Liver (tissue), 9 donors: ENCODE measurements around the gene EIF3K. TPM values are rescaled to one million over a fixed set of nuclear protein-coding genes. Genes with fewer than 3 reads are reported as not detected.

ENCODE experiments used
- DNase-seq: peaks from one replicate; pipeline ENCODE4 v3.0.0-alpha.2; 2017; ENCODE audit warnings: low spot score
- H3K27ac ChIP-seq, 2 donors: one replicate each; pipeline ENCODE4 v1.7.0; 2013; ENCODE audit warnings: inconsistent platforms in 2 of 2, low read length in 2 of 2, control low read depth in 1 of 2, low read depth in 1 of 2, mild to moderate bottlenecking in 1 of 2
- H3K27me3 ChIP-seq, 4 donors: one replicate each; pipeline versions ENCODE4 v1.6.1 to v1.7.0; 2013; ENCODE audit warnings: low read length in 3 of 4, inconsistent platforms in 1 of 4, mild to moderate bottlenecking in 1 of 4, moderate library complexity in 1 of 4; ENCODE audit not compliant: control insufficient read depth in 4 of 4, insufficient read depth in 4 of 4
- H3K36me3 ChIP-seq, 4 donors: one replicate each; pipeline versions ENCODE4 v1.6.1 to v1.7.0; 2013; ENCODE audit warnings: low read length in 3 of 4, mild to moderate bottlenecking in 3 of 4, low read depth in 1 of 4, moderate library complexity in 1 of 4; ENCODE audit not compliant: control insufficient read depth in 4 of 4, insufficient read depth in 3 of 4
- H3K4me1 ChIP-seq, 4 donors: one replicate each; pipeline versions ENCODE4 v1.6.1 to v1.7.0; 2013; ENCODE audit warnings: low read length in 3 of 4, mild to moderate bottlenecking in 3 of 4, moderate library complexity in 1 of 4; ENCODE audit not compliant: control insufficient read depth in 4 of 4, insufficient read depth in 4 of 4
- H3K4me3 ChIP-seq, 3 donors: one replicate each; pipeline versions ENCODE4 v1.6.1 to v1.7.0; 2013; ENCODE audit warnings: low read length in 3 of 3, control low read depth in 1 of 3, low read depth in 1 of 3, mild to moderate bottlenecking in 1 of 3
- H3K9ac ChIP-seq, 2 donors: one replicate each; pipeline ENCODE4 v1.7.0; 2013; ENCODE audit warnings: low read length in 2 of 2, mild to moderate bottlenecking in 2 of 2, moderate library complexity in 2 of 2, control low read depth in 1 of 2, low read depth in 1 of 2
- H3K9me3 ChIP-seq, 4 donors: one replicate each; pipeline versions ENCODE4 v1.6.1 to v1.7.0; 2013; ENCODE audit warnings: low read length in 3 of 4; ENCODE audit not compliant: control insufficient read depth in 4 of 4
- FOXA1 ChIP-seq: IDR thresholded peaks from 2 replicates; pipeline ENCODE4 v1.6.1; 2016; ENCODE audit warnings: antibody characterized with exemption
- FOXA2 ChIP-seq: IDR thresholded peaks from 2 replicates; pipeline ENCODE4 v1.6.1; 2016; ENCODE audit warnings: antibody characterized with exemption
- GABPA ChIP-seq, 2 donors: IDR thresholded peaks in 1 of 2; conservative IDR thresholded peaks in 1 of 2; 2 replicates each; pipeline ENCODE4 v1.6.1; 2016; ENCODE audit warnings: antibody characterized with exemption in 2 of 2, mild to moderate bottlenecking in 1 of 2, moderate library complexity in 1 of 2
- MAX ChIP-seq: IDR thresholded peaks from 2 replicates; pipeline ENCODE4 v1.6.1; 2016; ENCODE audit warnings: antibody characterized with exemption
- NR2F2 ChIP-seq: IDR thresholded peaks from 2 replicates; pipeline ENCODE4 v1.6.1; 2016; ENCODE audit warnings: antibody characterized with exemption
- RAD21 ChIP-seq, 2 donors: IDR thresholded peaks; 2 replicates each; pipeline ENCODE4 v1.6.1; 2016; ENCODE audit warnings: antibody characterized with exemption in 2 of 2, mild to moderate bottlenecking in 2 of 2
- SP1 ChIP-seq: IDR thresholded peaks from 2 replicates; pipeline ENCODE4 v1.6.1; 2018; ENCODE audit warnings: antibody characterized with exemption, mild to moderate bottlenecking
- TAF1 ChIP-seq: conservative IDR thresholded peaks from 2 replicates; pipeline ENCODE4 v1.6.1; 2016; ENCODE audit warnings: antibody characterized with exemption, mild to moderate bottlenecking
- YY1 ChIP-seq: IDR thresholded peaks from 2 replicates; pipeline ENCODE4 v1.6.1; 2016; ENCODE audit warnings: antibody characterized with exemption, mild to moderate bottlenecking
- ZBTB33 ChIP-seq: IDR thresholded peaks from 2 replicates; pipeline ENCODE4 v1.6.1; 2016; ENCODE audit warnings: antibody characterized with exemption
- WGBS: extraction: QIAGEN DNeasy Blood & Tissue Kit; methylation state at CpG from one replicate; pipeline ENCODE4 v1.1.7; 2013; 5-methylcytosine and 5-hydroxymethylcytosine counted together
- polyA plus RNA-seq, 2 donors: library from polyadenylated mRNA; stranded (reverse) in 1 of 2; unstranded in 1 of 2; fragments of 200-250 nt in 1 of 2; fragments of >200 nt in 1 of 2; fragmentation: Nextera tagmentation in 1 of 2; extraction: Ambion mirVana in 1 of 2; gene quantifications; one replicate each; pipeline versions ENCODE4 v1.2.1 to v1.2.3, GENCODE V29; 2013 to 2015
- total RNA-seq, 2 donors: library from RNA; depleted of rRNA; stranded (reverse); fragments of >200 nt; gene quantifications; one replicate each; pipeline ENCODE4 v1.2.3, GENCODE V29; 2014
- TF ChIP-seq, protein P1 (sequence below): IDR thresholded peaks from 2 replicates; pipeline ENCODE4 v1.6.1; 2016; ENCODE audit warnings: antibody characterized with exemption, mild to moderate bottlenecking
- TF ChIP-seq, protein P2 (sequence below): fragments of 150-350 bp; IDR thresholded peaks from 2 replicates; pipeline ENCODE4 v1.5.1; 2017; ENCODE audit warnings: improper control_type of control experiment, low read depth, low read length; ENCODE audit not compliant: missing input control
- TF ChIP-seq, protein P3 (sequence below): IDR thresholded peaks from 2 replicates; pipeline ENCODE4 v1.6.1; 2016; ENCODE audit warnings: antibody characterized with exemption
- donor health status: healthy.
- donor health status: healthy.
- donor health status: healthy.
- donor health status: healthy.
- donor health status: healthy.

EIF3K gene
- total and polyA plus RNA-seq, 4 donors: 118 to 240 (median 151) TPM

DNA sequence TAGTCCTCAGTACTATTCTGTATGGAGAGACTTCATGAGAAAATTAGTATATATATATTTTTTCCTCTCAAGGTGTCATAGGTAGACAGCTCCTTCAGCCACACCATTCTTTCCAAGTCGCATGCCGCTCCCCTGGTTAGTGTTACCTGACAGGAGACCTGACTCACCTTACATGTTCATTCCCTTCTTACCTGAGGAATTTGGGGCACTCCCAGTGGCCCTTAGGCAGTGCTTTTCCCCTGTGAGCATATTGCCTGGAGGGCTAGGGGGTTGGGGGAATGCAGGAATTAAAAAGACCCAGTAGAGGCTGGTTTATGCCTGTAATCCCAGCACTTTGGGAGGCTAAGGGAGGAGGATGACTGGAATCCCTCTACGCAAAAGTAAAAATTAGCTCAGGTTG is 19.5 kb downstream of the EIF3K start:
- no peaks in the 10 kb centered on the region for H3K9me3 ChIP-seq
- H3K4me3 ChIP-seq: no peak overlapping the region
- no peaks in the 10 kb centered on the region for H3K27me3 ChIP-seq
- TF ChIP-seq SP1 (no peak), MAX (no peak), GABPA (IDR thresholded peaks at IDR 0.05 in 1 of 2, conservative IDR thresholded peaks at IDR 0.05 in 1 of 2) (no peak)
- TF ChIP-seq, protein P1, sequence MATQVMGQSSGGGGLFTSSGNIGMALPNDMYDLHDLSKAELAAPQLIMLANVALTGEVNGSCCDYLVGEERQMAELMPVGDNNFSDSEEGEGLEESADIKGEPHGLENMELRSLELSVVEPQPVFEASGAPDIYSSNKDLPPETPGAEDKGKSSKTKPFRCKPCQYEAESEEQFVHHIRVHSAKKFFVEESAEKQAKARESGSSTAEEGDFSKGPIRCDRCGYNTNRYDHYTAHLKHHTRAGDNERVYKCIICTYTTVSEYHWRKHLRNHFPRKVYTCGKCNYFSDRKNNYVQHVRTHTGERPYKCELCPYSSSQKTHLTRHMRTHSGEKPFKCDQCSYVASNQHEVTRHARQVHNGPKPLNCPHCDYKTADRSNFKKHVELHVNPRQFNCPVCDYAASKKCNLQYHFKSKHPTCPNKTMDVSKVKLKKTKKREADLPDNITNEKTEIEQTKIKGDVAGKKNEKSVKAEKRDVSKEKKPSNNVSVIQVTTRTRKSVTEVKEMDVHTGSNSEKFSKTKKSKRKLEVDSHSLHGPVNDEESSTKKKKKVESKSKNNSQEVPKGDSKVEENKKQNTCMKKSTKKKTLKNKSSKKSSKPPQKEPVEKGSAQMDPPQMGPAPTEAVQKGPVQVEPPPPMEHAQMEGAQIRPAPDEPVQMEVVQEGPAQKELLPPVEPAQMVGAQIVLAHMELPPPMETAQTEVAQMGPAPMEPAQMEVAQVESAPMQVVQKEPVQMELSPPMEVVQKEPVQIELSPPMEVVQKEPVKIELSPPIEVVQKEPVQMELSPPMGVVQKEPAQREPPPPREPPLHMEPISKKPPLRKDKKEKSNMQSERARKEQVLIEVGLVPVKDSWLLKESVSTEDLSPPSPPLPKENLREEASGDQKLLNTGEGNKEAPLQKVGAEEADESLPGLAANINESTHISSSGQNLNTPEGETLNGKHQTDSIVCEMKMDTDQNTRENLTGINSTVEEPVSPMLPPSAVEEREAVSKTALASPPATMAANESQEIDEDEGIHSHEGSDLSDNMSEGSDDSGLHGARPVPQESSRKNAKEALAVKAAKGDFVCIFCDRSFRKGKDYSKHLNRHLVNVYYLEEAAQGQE: no peak
- H3K36me3 ChIP-seq: peaks cover 3 to 7% (median 4%) of the 10 kb centered on the region in 4 donors
- DNase-seq: no peak
- H3K9ac ChIP-seq: no peak overlapping the region
- over 99% methylated on average over 3 of the region's 3 CpGs for WGBS
- H3K27ac ChIP-seq: no peak overlapping the region
- H3K4me1 ChIP-seq: peaks cover 0 to 6% (median 0%) of the 10 kb centered on the region in 4 donors

- Histone ChIP-seq H3K4me3 (no peak overlapping the region), H3K4me1 (peaks cover 0 to 6% (median 0%) of the 10 kb centered on the region in 4 donors), H3K27me3 (no peaks in the 10 kb centered on the region), H3K9me3 (no peaks in the 10 kb centered on the region), H3K9ac (no peak overlapping the region), H3K27ac (no peak overlapping the region), H3K36me3 (peaks cover 3 to 7% (median 4%) of the 10 kb centered on the region in 4 donors)
- DNase-seq: no peak
- WGBS: 89% methylated on average over 2 of the region's 2 CpGs
- TF ChIP-seq YY1 (no peak), RAD21 (IDR thresholded peaks at IDR 0.05) (no peak), FOXA1 (no peak), TAF1 (no peak), NR2F2 (no peak), ZBTB33 (no peak), SP1 (no peak), MAX (no peak), GABPA (IDR thresholded peaks at IDR 0.05 in 1 of 2, conservative IDR thresholded peaks at IDR 0.05 in 1 of 2) (no peak), FOXA2 (no peak)
- TF ChIP-seq, protein P1: no peak
- TF ChIP-seq, protein P2, sequence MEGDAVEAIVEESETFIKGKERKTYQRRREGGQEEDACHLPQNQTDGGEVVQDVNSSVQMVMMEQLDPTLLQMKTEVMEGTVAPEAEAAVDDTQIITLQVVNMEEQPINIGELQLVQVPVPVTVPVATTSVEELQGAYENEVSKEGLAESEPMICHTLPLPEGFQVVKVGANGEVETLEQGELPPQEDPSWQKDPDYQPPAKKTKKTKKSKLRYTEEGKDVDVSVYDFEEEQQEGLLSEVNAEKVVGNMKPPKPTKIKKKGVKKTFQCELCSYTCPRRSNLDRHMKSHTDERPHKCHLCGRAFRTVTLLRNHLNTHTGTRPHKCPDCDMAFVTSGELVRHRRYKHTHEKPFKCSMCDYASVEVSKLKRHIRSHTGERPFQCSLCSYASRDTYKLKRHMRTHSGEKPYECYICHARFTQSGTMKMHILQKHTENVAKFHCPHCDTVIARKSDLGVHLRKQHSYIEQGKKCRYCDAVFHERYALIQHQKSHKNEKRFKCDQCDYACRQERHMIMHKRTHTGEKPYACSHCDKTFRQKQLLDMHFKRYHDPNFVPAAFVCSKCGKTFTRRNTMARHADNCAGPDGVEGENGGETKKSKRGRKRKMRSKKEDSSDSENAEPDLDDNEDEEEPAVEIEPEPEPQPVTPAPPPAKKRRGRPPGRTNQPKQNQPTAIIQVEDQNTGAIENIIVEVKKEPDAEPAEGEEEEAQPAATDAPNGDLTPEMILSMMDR: no peak
- TF ChIP-seq, protein P3, sequence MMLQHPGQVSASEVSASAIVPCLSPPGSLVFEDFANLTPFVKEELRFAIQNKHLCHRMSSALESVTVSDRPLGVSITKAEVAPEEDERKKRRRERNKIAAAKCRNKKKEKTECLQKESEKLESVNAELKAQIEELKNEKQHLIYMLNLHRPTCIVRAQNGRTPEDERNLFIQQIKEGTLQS: no peak
Measured at GRCh38 chr19:38639679-38640078, 20.7 kb downstream of the EIF3K start.
